ENCODE results near the gene STOML3. TPM values are rescaled to one million over a fixed set of nuclear protein-coding genes. Genes with fewer than 3 reads are reported as not detected.

Gene STOML3
- total and polyA plus RNA-seq, 4 donors, result not detected

- intact Hi-C loops (cut with DNase I), result no loop called here
- H3K4me1 ChIP-seq (ENCODE audit: control insufficient read depth in 1 of 2, insufficient read depth in 2 of 2, low read length in 2 of 2), result no peaks in the 10 kb centered on the region
- DNase-seq (no peak), ATAC-seq (ENCODE audit: low FRiP score) (no peak)
- no peak overlapping the region for H3K27ac ChIP-seq (ENCODE audit: low read depth in 1 of 2, low read length in 2 of 2)
- 49 to 51% methylated on average over 9 of the region's 9 CpGs for WGBS, 2 donors
- no peaks in the 10 kb centered on the region for H3K36me3 ChIP-seq (ENCODE audit: control insufficient read depth in 1 of 2, insufficient read depth in 2 of 2, low read length in 1 of 2)
- no peaks in the 10 kb centered on the region for H3K27me3 ChIP-seq (ENCODE audit: control insufficient read depth in 1 of 2, insufficient read depth in 2 of 2, low read length in 1 of 2)
- H3K4me3 ChIP-seq (ENCODE audit: low read length in 2 of 2), result no peak overlapping the region
- no peaks in the 10 kb centered on the region for H3K9me3 ChIP-seq (ENCODE audit: control insufficient read depth, low read length)
Observed at GRCh38 chr13:38951525-38952313, 38.9 kb downstream of the STOML3 start.

- intact Hi-C loops (cut with DNase I), result no loop called here
- H3K27me3 ChIP-seq (ENCODE audit: control insufficient read depth in 1 of 2, insufficient read depth in 2 of 2, low read length in 1 of 2), result no peaks in the 10 kb centered on the region
- no peaks in the 10 kb centered on the region for H3K36me3 ChIP-seq (ENCODE audit: control insufficient read depth in 1 of 2, insufficient read depth in 2 of 2, low read length in 1 of 2)
- peaks cover 2% of the 10 kb centered on the region for H3K9me3 ChIP-seq (ENCODE audit: control insufficient read depth, low read length)
- WGBS, 2 donors, result 40 to 55% methylated on average over 3 of the region's 3 CpGs
- H3K4me3 ChIP-seq (ENCODE audit: low read length in 2 of 2), result no peak overlapping the region
- no peak for DNase-seq
- H3K4me1 ChIP-seq (ENCODE audit: control insufficient read depth in 1 of 2, insufficient read depth in 2 of 2, low read length in 2 of 2), result no peaks in the 10 kb centered on the region
- H3K27ac ChIP-seq (ENCODE audit: low read depth in 1 of 2, low read length in 2 of 2), result no peak overlapping the region
- no peak for ATAC-seq (ENCODE audit: low FRiP score)
Observed at GRCh38 chr13:38950987-38951386, 39.6 kb downstream of the STOML3 start.

- Histone ChIP-seq H3K4me3 (ENCODE audit: low read length in 2 of 2) (no peak overlapping the region), H3K36me3 (ENCODE audit: control insufficient read depth in 1 of 2, insufficient read depth in 2 of 2, low read length in 1 of 2) (no peaks in the 10 kb centered on the region), H3K27me3 (ENCODE audit: control insufficient read depth in 1 of 2, insufficient read depth in 2 of 2, low read length in 1 of 2) (no peaks in the 10 kb centered on the region), H3K9me3 (ENCODE audit: control insufficient read depth, low read length) (peaks cover 3% of the 10 kb centered on the region), H3K4me1 (ENCODE audit: control insufficient read depth in 1 of 2, insufficient read depth in 2 of 2, low read length in 2 of 2) (no peaks in the 10 kb centered on the region), H3K27ac (ENCODE audit: low read depth in 1 of 2, low read length in 2 of 2) (no peak overlapping the region)
- intact Hi-C loops (cut with DNase I), result no loop called here
- DNase-seq (no peak), ATAC-seq (ENCODE audit: low FRiP score) (no peak)
- WGBS, 2 donors, result 74 to 76% methylated on average over 3 of the region's 3 CpGs
Observed at GRCh38 chr13:38947054-38947453, 43.6 kb downstream of the STOML3 start.

GRCh38 chr13:38944219-38944618 is 46.4 kb downstream of the STOML3 start:
- Histone ChIP-seq H3K27ac (ENCODE audit: low read depth in 1 of 2, low read length in 2 of 2) (no peak overlapping the region), H3K36me3 (ENCODE audit: control insufficient read depth in 1 of 2, insufficient read depth in 2 of 2, low read length in 1 of 2) (no peaks in the 10 kb centered on the region), H3K9me3 (ENCODE audit: control insufficient read depth, low read length) (peaks cover 3% of the 10 kb centered on the region), H3K4me1 (ENCODE audit: control insufficient read depth in 1 of 2, insufficient read depth in 2 of 2, low read length in 2 of 2) (no peaks in the 10 kb centered on the region), H3K4me3 (ENCODE audit: low read length in 2 of 2) (no peak overlapping the region), H3K27me3 (ENCODE audit: control insufficient read depth in 1 of 2, insufficient read depth in 2 of 2, low read length in 1 of 2) (no peaks in the 10 kb centered on the region)
- WGBS, 2 donors, result 32 to 41% methylated on average over 3 of the region's 3 CpGs
- intact Hi-C loops (cut with DNase I), result no loop called here
- no peak for DNase-seq
- no peak for ATAC-seq (ENCODE audit: low FRiP score)

- Histone ChIP-seq H3K27ac (ENCODE audit: low read depth in 1 of 2, low read length in 2 of 2) (no peak overlapping the region), H3K36me3 (ENCODE audit: control insufficient read depth in 1 of 2, insufficient read depth in 2 of 2, low read length in 1 of 2) (no peaks in the 10 kb centered on the region), H3K27me3 (ENCODE audit: control insufficient read depth in 1 of 2, insufficient read depth in 2 of 2, low read length in 1 of 2) (no peaks in the 10 kb centered on the region), H3K9me3 (ENCODE audit: control insufficient read depth, low read length) (peaks cover 3% of the 10 kb centered on the region), H3K4me3 (ENCODE audit: low read length in 2 of 2) (no peak overlapping the region), H3K4me1 (ENCODE audit: control insufficient read depth in 1 of 2, insufficient read depth in 2 of 2, low read length in 2 of 2) (no peaks in the 10 kb centered on the region)
- DNase-seq (no peak), ATAC-seq (ENCODE audit: low FRiP score) (no peak)
- intact Hi-C loops (cut with DNase I), result no loop called here
- WGBS, 2 donors, result 67 to 75% methylated on average over 2 of the region's 2 CpGs
Observed at GRCh38 chr13:38943231-38943630, 47.4 kb downstream of the STOML3 start.

- 70 to 71% methylated on average over 3 of the region's 3 CpGs for WGBS, 2 donors
- ATAC-seq (ENCODE audit: low FRiP score) (no peak), DNase-seq (no peak)
- H3K9me3 ChIP-seq (ENCODE audit: control insufficient read depth, low read length), result peaks cover 2% of the 10 kb centered on the region
- no peaks in the 10 kb centered on the region for H3K4me1 ChIP-seq (ENCODE audit: control insufficient read depth in 1 of 2, insufficient read depth in 2 of 2, low read length in 2 of 2)
- no peaks in the 10 kb centered on the region for H3K27me3 ChIP-seq (ENCODE audit: control insufficient read depth in 1 of 2, insufficient read depth in 2 of 2, low read length in 1 of 2)
- no peaks in the 10 kb centered on the region for H3K36me3 ChIP-seq (ENCODE audit: control insufficient read depth in 1 of 2, insufficient read depth in 2 of 2, low read length in 1 of 2)
- intact Hi-C loops (cut with DNase I), result no loop called here
- no peak overlapping the region for H3K4me3 ChIP-seq (ENCODE audit: low read length in 2 of 2)
- no peak overlapping the region for H3K27ac ChIP-seq (ENCODE audit: low read depth in 1 of 2, low read length in 2 of 2)
Observed at GRCh38 chr13:38941353-38941945, 49.2 kb downstream of the STOML3 start.

GRCh38 chr13:38933786-38934185 is 56.8 kb downstream of the STOML3 start:
- ATAC-seq (ENCODE audit: low FRiP score), result no peak
- Histone ChIP-seq H3K4me3 (ENCODE audit: low read length in 2 of 2) (no peak overlapping the region), H3K36me3 (ENCODE audit: control insufficient read depth in 1 of 2, insufficient read depth in 2 of 2, low read length in 1 of 2) (no peaks in the 10 kb centered on the region), H3K27ac (ENCODE audit: low read depth in 1 of 2, low read length in 2 of 2) (no peak overlapping the region), H3K27me3 (ENCODE audit: control insufficient read depth in 1 of 2, insufficient read depth in 2 of 2, low read length in 1 of 2) (no peaks in the 10 kb centered on the region), H3K9me3 (ENCODE audit: control insufficient read depth, low read length) (no peaks in the 10 kb centered on the region), H3K4me1 (ENCODE audit: control insufficient read depth in 1 of 2, insufficient read depth in 2 of 2, low read length in 2 of 2) (no peaks in the 10 kb centered on the region)
- no peak for DNase-seq
- intact Hi-C loops (cut with DNase I), result no loop called here

GRCh38 chr13:38922170-38922569 is 68.5 kb downstream of the STOML3 start:
- Histone ChIP-seq H3K36me3 (ENCODE audit: control insufficient read depth in 1 of 2, insufficient read depth in 2 of 2, low read length in 1 of 2) (no peaks in the 10 kb centered on the region), H3K4me3 (ENCODE audit: low read length in 2 of 2) (no peak overlapping the region), H3K27me3 (ENCODE audit: control insufficient read depth in 1 of 2, insufficient read depth in 2 of 2, low read length in 1 of 2) (peaks cover 0 to 2% of the 10 kb centered on the region in 2 donors), H3K9me3 (ENCODE audit: control insufficient read depth, low read length) (no peaks in the 10 kb centered on the region), H3K4me1 (ENCODE audit: control insufficient read depth in 1 of 2, insufficient read depth in 2 of 2, low read length in 2 of 2) (no peaks in the 10 kb centered on the region), H3K27ac (ENCODE audit: low read depth in 1 of 2, low read length in 2 of 2) (no peak overlapping the region)
- WGBS, 2 donors, result 76 to 84% methylated on average over 1 of the region's 1 CpG
- intact Hi-C loops (cut with DNase I), result no loop called here
- no peak for ATAC-seq (ENCODE audit: low FRiP score)
- no peak for DNase-seq

GRCh38 chr13:38921081-38921480 is 69.5 kb downstream of the STOML3 start:
- intact Hi-C loops (cut with DNase I), result no loop called here
- Histone ChIP-seq H3K36me3 (ENCODE audit: control insufficient read depth in 1 of 2, insufficient read depth in 2 of 2, low read length in 1 of 2) (no peaks in the 10 kb centered on the region), H3K4me3 (ENCODE audit: low read length in 2 of 2) (no peak overlapping the region), H3K27ac (ENCODE audit: low read depth in 1 of 2, low read length in 2 of 2) (no peak overlapping the region), H3K27me3 (ENCODE audit: control insufficient read depth in 1 of 2, insufficient read depth in 2 of 2, low read length in 1 of 2) (peaks cover 0 to 2% of the 10 kb centered on the region in 2 donors), H3K9me3 (ENCODE audit: control insufficient read depth, low read length) (no peaks in the 10 kb centered on the region), H3K4me1 (ENCODE audit: control insufficient read depth in 1 of 2, insufficient read depth in 2 of 2, low read length in 2 of 2) (no peaks in the 10 kb centered on the region)
- WGBS, 2 donors, result 64 to 94% methylated on average over 2 of the region's 2 CpGs
- DNase-seq (no peak), ATAC-seq (ENCODE audit: low FRiP score) (no peak)
